Thyroid gland (tissue), 4 donors: ENCODE results near the gene FAM20C.

Experiments
- POLR2A ChIP-seq, 2 donors: fragments of 450-650 bp; IDR thresholded peaks; one replicate each; pipeline ENCODE4 v1.6.1; 2017; ENCODE audit warnings: antibody characterized with exemption in 2 of 2, mild to moderate bottlenecking in 2 of 2, moderate library complexity in 1 of 2
- TF ChIP-seq, protein P1 (sequence below), 6 experiments: fragments of 200-600 bp in 3 of 6; fragments of 450-650 bp in 3 of 6; sonication (generic) in 3 of 6; IDR thresholded peaks; one replicate each; pipeline ENCODE4 v1.5.1; 2016 to 2019; ENCODE audit warnings: antibody characterized with exemption in 6 of 6, mild to moderate bottlenecking in 2 of 6, inconsistent platforms in 1 of 6, moderate library complexity in 1 of 6

DNA sequence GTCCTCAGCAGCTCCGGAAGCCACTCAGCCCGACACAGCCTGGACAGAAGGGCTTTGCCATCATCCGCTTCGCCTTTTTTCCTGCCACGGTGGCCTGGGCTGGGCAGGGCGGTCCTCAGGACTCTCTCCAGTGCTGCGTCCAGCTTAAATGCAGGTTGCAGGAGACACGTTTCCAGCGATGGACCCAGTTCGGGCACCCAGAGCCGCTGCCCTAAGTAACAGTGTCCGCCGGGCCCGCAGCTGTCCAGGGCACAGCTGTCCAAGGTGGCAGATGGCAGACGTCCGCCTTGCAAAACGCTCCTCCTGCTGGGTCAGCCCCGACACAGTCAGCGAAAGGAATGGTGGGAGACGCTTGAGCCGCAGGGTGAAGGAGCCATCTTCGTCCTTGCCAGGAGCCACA lies 60.6 kb downstream of the FAM20C start:
- TF ChIP-seq, protein P1, sequence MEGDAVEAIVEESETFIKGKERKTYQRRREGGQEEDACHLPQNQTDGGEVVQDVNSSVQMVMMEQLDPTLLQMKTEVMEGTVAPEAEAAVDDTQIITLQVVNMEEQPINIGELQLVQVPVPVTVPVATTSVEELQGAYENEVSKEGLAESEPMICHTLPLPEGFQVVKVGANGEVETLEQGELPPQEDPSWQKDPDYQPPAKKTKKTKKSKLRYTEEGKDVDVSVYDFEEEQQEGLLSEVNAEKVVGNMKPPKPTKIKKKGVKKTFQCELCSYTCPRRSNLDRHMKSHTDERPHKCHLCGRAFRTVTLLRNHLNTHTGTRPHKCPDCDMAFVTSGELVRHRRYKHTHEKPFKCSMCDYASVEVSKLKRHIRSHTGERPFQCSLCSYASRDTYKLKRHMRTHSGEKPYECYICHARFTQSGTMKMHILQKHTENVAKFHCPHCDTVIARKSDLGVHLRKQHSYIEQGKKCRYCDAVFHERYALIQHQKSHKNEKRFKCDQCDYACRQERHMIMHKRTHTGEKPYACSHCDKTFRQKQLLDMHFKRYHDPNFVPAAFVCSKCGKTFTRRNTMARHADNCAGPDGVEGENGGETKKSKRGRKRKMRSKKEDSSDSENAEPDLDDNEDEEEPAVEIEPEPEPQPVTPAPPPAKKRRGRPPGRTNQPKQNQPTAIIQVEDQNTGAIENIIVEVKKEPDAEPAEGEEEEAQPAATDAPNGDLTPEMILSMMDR (IDR thresholded peaks at IDR 0.05): no peak
- TF ChIP-seq POLR2A (IDR thresholded peaks at IDR 0.05): no peak
